A549 (cell line): ENCODE measurements around the gene PKHD1.

ENCODE experiments used
- POLR2A ChIP-seq: IDR thresholded peaks from 2 replicates; pipeline ENCODE4 v1.6.1; 2012; ENCODE audit warnings: mild to moderate bottlenecking, low read length
- REST ChIP-seq: fragments of 200-600 bp; sonication (generic); IDR thresholded peaks from 2 replicates; pipeline ENCODE4 v1.6.1; 2016; ENCODE audit warnings: antibody characterized with exemption, mild to moderate bottlenecking, moderate library complexity
- ZC3H11A ChIP-seq: fragments of 450-650 bp; IDR thresholded peaks from 2 replicates; pipeline ENCODE4 v1.6.1; 2014; ENCODE audit warnings: antibody characterized with exemption, mild to moderate bottlenecking

- no peak for TF ChIP-seq ZC3H11A
- TF ChIP-seq POLR2A, result no peak
- no peak for TF ChIP-seq REST
Observed at GRCh38 chr6:51684603-51685002, 402.8 kb downstream of the PKHD1 start.
